ENCODE results near the gene SMIM35.
"Not testable (repeated sequence)": the region's sequence is repeated elsewhere in the genome, so short reads cannot be mapped to it uniquely, and the experiment has no call there.

Gene SMIM35

DNA sequence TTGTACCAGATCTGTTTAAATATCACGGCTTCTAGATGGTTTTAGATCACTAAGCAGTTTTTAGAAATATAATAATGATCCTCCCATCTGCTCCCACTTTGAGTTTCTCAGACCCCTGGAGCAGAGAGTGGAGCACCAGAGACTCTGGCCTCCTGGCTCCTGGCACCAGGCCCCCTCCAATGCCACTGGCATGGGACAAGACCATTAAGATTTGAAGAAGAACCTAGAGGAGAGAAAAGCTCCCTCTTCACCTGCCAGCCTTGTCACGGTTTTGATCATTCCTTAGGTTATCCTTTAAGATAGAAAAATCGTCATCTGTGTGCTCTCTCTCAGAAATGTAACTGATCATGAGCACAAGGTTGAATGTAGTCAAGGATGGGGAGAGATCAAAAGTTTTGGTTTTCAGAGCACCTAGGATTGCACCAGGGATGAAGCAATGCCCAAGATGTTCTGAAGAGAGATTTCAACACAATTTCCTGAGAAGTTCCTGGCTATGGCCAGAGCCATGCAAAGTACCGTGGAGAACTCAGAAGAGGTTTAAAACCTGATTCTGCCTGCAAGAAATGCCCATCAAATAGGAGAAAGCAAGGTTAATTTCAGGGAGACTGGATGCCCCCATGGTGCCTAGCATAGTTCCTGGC, 78.4 kb downstream of the SMIM35 start:
- Histone ChIP-seq H3K27me3 (ENCODE audit: insufficient read depth, low read length) (peaks cover 11% of the 10 kb centered on the region; the same call in 1 of the 2 replicates), H3K4me1 (ENCODE audit: control insufficient read depth, insufficient read depth, low read length, unreplicated experiment) (no peaks in the 10 kb centered on the region), H3K79me2 (ENCODE audit: control insufficient read depth, insufficient read depth, low read length, unreplicated experiment) (no peaks in the 10 kb centered on the region), H3K4me3 (ENCODE audit: low read depth, low read length) (no peak overlapping the region), H3K27ac (ENCODE audit: low read depth, low read length) (no peak overlapping the region), H3K36me3 (ENCODE audit: insufficient read depth, low read length) (no peaks in the 10 kb centered on the region), H2AFZ (ENCODE audit: low read length, unreplicated experiment) (no peak overlapping the region)

DNA sequence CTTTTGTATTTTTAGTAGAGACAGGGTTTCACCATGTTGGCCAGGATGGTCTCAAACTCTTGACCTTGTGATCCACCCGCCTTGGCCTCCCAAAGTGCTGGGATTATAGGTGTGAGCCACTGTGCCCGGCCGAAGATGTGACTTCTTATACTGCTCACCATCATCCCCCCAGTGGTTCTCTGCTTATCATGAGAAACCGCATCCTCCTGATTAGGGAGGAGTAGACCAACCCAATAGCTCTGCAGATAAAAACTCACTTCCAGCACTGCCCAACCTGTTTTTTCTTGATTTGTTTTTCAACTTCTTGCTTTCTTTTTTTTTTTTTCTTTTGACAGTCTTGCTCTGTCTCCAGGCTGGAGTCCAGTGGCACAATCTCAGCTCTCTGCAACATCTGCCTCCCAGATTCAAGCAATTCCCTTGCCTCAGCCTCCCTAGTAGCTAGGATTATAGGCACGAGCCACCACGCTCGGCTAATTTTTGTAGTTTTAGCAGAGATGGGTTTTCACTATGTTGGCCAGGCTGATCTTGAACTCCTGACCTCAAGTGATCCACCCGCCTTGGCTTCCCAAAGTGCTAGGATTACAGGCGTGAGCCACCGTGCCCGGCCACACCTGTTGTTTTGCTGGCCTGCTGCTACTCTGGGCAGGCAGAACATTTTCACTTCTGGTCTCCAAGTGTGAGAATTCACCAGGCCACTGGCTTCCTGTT, 79.0 kb downstream of the SMIM35 start:
- not testable (repeated sequence) for H3K4me3 ChIP-seq (ENCODE audit: low read depth, low read length); H3K79me2 ChIP-seq (ENCODE audit: control insufficient read depth, insufficient read depth, low read length, unreplicated experiment); H3K27ac ChIP-seq (ENCODE audit: low read depth, low read length); H2AFZ ChIP-seq (ENCODE audit: low read length, unreplicated experiment); H3K36me3 ChIP-seq (ENCODE audit: insufficient read depth, low read length); H3K4me1 ChIP-seq (ENCODE audit: control insufficient read depth, insufficient read depth, low read length, unreplicated experiment)
- peaks cover 15% of the 10 kb centered on the region; the same call in 1 of the 2 replicates for H3K27me3 ChIP-seq (ENCODE audit: insufficient read depth, low read length)

DNA sequence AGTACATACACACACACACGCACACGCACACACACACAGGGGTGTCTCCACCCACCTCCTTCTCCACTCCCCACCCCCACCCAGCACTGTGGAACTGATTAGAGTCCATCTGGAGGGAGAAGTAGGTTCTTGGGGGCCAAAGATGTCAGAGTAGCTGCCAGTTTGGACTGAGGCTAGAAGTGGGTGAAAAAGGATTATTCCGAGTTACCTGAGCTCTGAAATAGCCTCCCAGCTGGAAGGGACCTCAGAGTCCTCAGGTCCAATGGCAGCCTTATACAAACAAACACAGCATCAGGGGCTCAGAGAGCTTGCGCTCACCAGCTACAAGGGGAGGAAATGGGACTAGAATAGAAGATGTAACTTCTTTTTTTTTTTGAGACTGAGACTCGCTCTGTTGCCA, 79.7 kb downstream of the SMIM35 start:
- H3K4me3 ChIP-seq (ENCODE audit: low read depth, low read length) = no peak overlapping the region
- no peaks in the 10 kb centered on the region for H3K4me1 ChIP-seq (ENCODE audit: control insufficient read depth, insufficient read depth, low read length, unreplicated experiment)
- H3K27ac ChIP-seq (ENCODE audit: low read depth, low read length) = no peak overlapping the region
- H3K79me2 ChIP-seq (ENCODE audit: control insufficient read depth, insufficient read depth, low read length, unreplicated experiment) = no peaks in the 10 kb centered on the region
- H2AFZ ChIP-seq (ENCODE audit: low read length, unreplicated experiment) = no peak overlapping the region
- H3K27me3 ChIP-seq (ENCODE audit: insufficient read depth, low read length) = peaks cover 17% of the 10 kb centered on the region; the same call in 1 of the 2 replicates
- H3K36me3 ChIP-seq (ENCODE audit: insufficient read depth, low read length) = no peaks in the 10 kb centered on the region

DNA sequence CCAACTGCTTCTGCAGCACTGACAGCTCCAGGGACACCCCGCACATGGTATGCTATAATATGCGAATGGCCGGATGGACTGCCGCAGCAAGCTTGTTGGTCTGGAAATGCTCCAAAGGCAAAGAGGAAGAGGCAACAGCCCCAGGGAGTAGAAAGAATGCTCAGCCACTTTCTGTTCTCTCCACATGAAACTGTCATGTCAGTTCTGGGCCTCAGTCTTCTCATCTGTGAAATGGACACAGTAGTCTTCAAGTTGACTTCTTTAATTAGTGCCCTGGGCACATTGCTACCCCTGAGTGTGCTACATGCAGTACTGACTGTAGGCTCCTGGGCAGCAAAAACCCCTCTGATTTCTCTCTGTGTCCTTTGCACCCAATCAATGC, 80.6 kb downstream of the SMIM35 start:
- H2AFZ ChIP-seq (ENCODE audit: low read length, unreplicated experiment) = no peak overlapping the region
- no peaks in the 10 kb centered on the region for H3K4me1 ChIP-seq (ENCODE audit: control insufficient read depth, insufficient read depth, low read length, unreplicated experiment)
- H3K79me2 ChIP-seq (ENCODE audit: control insufficient read depth, insufficient read depth, low read length, unreplicated experiment) = no peaks in the 10 kb centered on the region
- peaks cover 17% of the 10 kb centered on the region; the same call in 1 of the 2 replicates for H3K27me3 ChIP-seq (ENCODE audit: insufficient read depth, low read length)
- H3K27ac ChIP-seq (ENCODE audit: low read depth, low read length) = no peak overlapping the region
- no peaks in the 10 kb centered on the region for H3K36me3 ChIP-seq (ENCODE audit: insufficient read depth, low read length)
- no peak overlapping the region for H3K4me3 ChIP-seq (ENCODE audit: low read depth, low read length)

DNA sequence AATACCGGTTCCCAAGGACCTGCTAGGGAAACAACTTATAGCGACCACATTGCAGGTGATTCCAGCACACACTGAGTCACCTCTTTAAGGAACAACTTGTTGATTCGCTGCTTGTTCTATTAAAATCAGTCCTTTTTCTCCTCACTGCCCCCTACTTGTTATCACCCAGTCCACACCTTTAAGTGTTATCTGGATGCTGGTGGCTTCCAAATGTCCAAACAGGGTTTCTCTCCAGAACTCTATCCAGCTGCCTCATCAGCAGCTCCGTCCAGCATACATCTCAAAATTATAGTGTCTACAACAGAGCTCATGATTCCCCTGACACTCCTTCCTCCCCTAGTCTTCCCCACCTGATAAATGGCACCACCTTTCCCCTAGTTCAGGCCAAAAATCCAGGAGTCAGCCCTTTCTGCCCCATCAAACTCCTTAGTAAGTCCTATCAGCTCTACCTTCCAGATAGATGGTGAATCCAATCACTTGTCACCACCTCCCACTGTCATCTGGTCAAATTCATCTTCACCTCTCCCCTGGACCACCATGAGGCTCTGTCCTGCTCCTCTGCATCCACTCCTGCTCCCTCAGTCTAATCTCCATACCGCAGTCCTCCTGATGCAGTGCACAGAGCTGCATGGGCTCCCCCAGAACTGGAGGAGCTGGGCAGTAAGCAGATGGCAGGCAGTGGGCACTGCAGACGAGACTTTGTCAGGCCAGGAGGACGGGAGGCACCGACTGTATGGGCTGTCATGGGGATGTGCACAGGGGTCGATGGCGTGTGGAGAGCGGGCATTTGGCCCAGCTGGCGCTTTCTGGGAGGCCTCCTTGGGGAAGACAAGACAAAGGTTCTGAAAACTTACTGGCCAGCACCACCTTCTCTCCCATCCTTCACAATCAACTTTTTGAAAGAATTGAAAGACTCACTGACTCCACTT, 81.3 kb downstream of the SMIM35 start:
- Histone ChIP-seq H3K27me3 (ENCODE audit: insufficient read depth, low read length) (peaks cover 17% of the 10 kb centered on the region; the same call in 1 of the 2 replicates), H3K4me1 (ENCODE audit: control insufficient read depth, insufficient read depth, low read length, unreplicated experiment) (no peaks in the 10 kb centered on the region), H2AFZ (ENCODE audit: low read length, unreplicated experiment) (no peak overlapping the region), H3K27ac (ENCODE audit: low read depth, low read length) (no peak overlapping the region), H3K79me2 (ENCODE audit: control insufficient read depth, insufficient read depth, low read length, unreplicated experiment) (no peaks in the 10 kb centered on the region), H3K4me3 (ENCODE audit: low read depth, low read length) (no peak overlapping the region), H3K36me3 (ENCODE audit: insufficient read depth, low read length) (no peaks in the 10 kb centered on the region)

DNA sequence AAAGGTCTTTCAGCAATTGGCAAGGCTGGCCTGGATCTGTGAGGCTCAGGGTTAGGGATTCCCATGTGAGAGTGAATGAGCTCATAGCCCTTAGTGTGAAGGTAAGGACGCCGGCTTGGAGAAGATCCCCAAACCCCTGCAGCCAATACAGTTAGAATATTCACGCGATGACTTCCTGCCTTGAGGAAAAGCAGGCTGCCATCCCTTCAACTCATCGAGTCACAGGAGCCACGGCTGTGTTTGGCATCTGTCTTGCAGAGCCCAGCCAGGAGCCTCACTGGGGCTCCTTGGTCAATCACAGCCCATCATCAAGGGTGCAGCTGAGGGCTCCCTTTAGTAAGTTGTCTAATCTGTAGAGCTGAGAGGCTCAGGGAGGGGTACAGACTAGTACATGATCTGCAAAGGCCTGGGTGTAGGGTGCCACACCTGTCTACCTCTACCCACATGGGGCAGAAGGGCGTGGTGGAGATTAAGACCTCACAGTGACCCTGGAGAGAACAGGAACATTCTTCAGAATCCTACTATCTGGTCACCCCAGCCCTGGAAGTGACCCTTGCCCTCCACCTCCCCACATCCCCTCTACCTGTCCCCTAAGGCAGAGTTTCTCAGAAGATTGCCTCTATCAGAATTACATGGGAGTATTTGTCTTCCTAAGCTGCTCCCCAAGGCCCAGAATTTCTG, 82.1 kb downstream of the SMIM35 start:
- Histone ChIP-seq H3K27me3 (ENCODE audit: insufficient read depth, low read length) (peaks cover 10% of the 10 kb centered on the region; the same call in 1 of the 2 replicates), H3K27ac (ENCODE audit: low read depth, low read length) (no peak overlapping the region), H3K4me3 (ENCODE audit: low read depth, low read length) (no peak overlapping the region), H3K79me2 (ENCODE audit: control insufficient read depth, insufficient read depth, low read length, unreplicated experiment) (no peaks in the 10 kb centered on the region), H3K4me1 (ENCODE audit: control insufficient read depth, insufficient read depth, low read length, unreplicated experiment) (no peaks in the 10 kb centered on the region), H3K36me3 (ENCODE audit: insufficient read depth, low read length) (no peaks in the 10 kb centered on the region), H2AFZ (ENCODE audit: low read length, unreplicated experiment) (no peak overlapping the region)

DNA sequence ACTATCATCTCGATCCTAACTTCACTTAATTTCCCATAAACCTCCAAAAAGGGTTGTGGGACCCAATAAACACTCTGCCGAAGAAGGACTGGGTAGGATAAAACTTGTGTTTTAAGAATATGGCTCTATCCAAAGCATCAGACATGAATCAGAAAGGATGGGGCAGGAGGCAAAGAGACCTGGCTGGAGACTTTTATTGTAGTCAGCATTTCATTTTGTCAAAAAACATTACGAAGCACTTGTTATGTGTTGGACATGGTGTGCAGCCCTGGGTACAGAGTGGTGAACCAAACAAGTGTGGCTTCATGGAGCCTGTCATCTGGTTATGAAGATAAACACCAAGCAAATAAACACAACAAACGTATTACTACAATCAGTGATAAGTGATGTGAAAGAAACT, 83.3 kb downstream of the SMIM35 start:
- H3K4me1 ChIP-seq (ENCODE audit: control insufficient read depth, insufficient read depth, low read length, unreplicated experiment) = no peaks in the 10 kb centered on the region
- H3K27ac ChIP-seq (ENCODE audit: low read depth, low read length) = no peak overlapping the region
- no peak overlapping the region for H3K4me3 ChIP-seq (ENCODE audit: low read depth, low read length)

DNA sequence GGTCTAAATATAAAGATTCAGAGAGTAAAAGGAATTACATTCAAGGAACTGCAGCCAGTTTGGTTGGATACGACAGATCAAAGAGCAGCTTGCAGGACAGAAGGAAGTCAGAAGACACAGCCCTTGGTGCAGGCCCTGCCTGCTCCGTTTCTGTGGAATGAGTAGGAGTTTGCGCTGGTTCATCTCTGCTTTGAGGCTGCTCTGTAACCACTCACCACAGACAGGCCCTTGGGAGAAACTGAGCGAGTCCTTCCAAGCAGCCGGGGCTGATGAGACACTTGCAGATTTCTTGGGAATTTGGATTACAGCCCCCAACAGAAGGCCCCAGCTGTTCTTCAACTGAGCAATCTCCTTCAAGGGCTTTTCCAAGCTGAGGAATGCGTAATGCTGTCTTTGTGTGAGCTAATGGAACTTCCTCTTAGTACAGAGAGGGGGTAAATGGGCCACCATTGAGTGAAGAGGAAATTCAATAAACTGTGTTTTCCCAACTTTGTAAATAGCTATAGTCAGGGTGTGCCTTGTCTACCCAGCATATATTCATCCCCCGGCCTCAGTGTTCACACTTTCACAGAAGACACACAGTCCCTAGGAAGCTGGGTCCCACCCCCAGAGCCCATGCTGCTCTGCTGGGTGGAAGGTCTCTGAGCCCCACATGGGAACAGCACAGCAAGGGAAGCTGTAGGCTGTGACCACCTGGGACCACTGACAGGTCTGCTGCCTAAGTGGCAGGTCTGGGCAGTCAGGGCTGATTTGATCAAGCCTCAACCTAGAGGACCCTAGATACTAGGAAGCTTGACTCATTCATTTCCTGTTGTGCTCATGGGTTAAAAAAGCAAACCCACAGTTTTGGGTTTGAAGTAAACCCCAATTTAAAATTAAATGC, 84.0 kb downstream of the SMIM35 start:
- Histone ChIP-seq H3K4me1 (ENCODE audit: control insufficient read depth, insufficient read depth, low read length, unreplicated experiment) (no peaks in the 10 kb centered on the region), H3K27me3 (ENCODE audit: insufficient read depth, low read length) (peaks cover 10% of the 10 kb centered on the region; the same call in 1 of the 2 replicates), H3K79me2 (ENCODE audit: control insufficient read depth, insufficient read depth, low read length, unreplicated experiment) (no peaks in the 10 kb centered on the region), H3K36me3 (ENCODE audit: insufficient read depth, low read length) (no peaks in the 10 kb centered on the region), H3K27ac (ENCODE audit: low read depth, low read length) (no peak overlapping the region), H2AFZ (ENCODE audit: low read length, unreplicated experiment) (no peak overlapping the region), H3K4me3 (ENCODE audit: low read depth, low read length) (no peak overlapping the region)

More for the DNA sequence above, 83.3 kb downstream of the SMIM35 start:
- H2AFZ ChIP-seq (ENCODE audit: low read length, unreplicated experiment) = no peak overlapping the region
- H3K79me2 ChIP-seq (ENCODE audit: control insufficient read depth, insufficient read depth, low read length, unreplicated experiment) = no peaks in the 10 kb centered on the region
- no peaks in the 10 kb centered on the region for H3K36me3 ChIP-seq (ENCODE audit: insufficient read depth, low read length)
- peaks cover 10% of the 10 kb centered on the region; the same call in 1 of the 2 replicates for H3K27me3 ChIP-seq (ENCODE audit: insufficient read depth, low read length)

DNA sequence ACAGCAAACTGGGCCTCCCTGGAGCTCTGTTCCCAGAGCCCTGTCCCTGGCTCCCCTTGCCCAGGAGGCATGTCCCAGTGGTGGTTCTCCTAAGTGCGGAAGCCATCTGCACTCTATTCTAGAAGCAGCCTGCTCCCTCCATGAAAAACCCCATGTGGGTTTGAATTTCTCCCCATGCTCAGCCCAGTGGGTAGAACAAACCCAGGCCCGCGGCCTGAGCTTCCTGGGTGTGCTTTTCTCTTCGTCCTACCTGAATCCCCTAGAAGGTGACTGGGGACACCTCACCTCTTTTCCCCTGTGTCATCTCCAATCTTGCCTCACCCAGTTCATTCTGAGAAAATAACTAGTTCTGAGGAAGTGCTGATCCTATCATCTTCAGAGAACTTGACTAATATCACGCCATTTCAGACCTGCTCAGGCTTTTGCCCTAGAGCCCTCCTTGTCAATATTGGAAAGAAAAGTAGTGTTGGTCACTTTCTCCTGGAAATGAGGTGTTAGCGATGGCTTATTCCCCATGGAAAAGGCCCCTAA, 84.7 kb downstream of the SMIM35 start:
- H3K27me3 ChIP-seq (ENCODE audit: insufficient read depth, low read length) = peaks cover 10% of the 10 kb centered on the region; the same call in 1 of the 2 replicates
- H3K4me3 ChIP-seq (ENCODE audit: low read depth, low read length) = no peak overlapping the region
- H3K27ac ChIP-seq (ENCODE audit: low read depth, low read length) = no peak overlapping the region
- no peaks in the 10 kb centered on the region for H3K79me2 ChIP-seq (ENCODE audit: control insufficient read depth, insufficient read depth, low read length, unreplicated experiment)
- H3K4me1 ChIP-seq (ENCODE audit: control insufficient read depth, insufficient read depth, low read length, unreplicated experiment) = no peaks in the 10 kb centered on the region
- H3K36me3 ChIP-seq (ENCODE audit: insufficient read depth, low read length) = no peaks in the 10 kb centered on the region
- no peak overlapping the region for H2AFZ ChIP-seq (ENCODE audit: low read length, unreplicated experiment)

Data from ACC112 (cell line).